Bone marrow (tissue), 2 donors: ENCODE measurements around the gene BTNL8.

Experiments
- DNase-seq, 2 donors: peaks; one replicate each; lab custom pipeline; 2025; lab: John Stamatoyannopoulos, UW

Gene BTNL8

DNA sequence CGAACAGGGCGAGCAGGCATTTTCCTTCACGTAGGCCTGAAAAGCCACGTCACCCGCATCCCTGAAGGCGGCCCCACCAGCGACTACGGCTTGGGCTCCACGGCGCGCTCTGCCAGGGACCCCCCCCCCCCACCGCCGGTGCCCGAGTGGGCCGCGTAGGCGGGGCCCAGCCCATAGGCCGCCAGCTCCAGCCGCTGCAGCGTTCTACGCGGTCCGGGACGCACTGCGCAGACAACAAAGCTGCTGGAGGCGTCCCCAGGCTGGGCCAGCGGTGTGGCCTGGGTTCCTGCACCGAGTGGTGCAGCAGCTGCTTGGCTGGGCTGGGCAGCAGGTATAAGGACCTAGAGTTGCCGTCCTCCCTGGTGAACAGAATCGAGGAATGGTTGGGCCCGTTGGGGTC is 71.4 kb downstream of the BTNL8 start:
- DNase-seq = no peak

DNA sequence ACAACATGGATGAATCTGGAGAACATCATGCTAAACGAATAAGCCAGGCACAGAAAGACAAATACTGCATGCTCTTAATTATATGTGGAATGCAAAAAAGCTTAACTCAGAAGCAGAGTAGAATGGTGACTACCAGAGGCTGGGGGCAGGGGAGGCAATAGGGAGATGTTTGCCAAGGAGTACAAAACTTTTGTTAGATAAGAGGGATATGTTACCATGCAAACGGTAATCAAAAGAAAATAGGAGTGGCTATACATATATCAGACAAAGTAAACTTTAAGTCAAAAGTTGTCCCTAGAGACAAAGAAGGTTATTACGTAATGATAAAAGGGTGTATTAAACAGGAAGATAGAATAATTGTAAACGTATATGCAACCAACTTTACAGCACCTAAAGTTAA is 71.9 kb downstream of the BTNL8 start:
- DNase-seq = no peak

DNA sequence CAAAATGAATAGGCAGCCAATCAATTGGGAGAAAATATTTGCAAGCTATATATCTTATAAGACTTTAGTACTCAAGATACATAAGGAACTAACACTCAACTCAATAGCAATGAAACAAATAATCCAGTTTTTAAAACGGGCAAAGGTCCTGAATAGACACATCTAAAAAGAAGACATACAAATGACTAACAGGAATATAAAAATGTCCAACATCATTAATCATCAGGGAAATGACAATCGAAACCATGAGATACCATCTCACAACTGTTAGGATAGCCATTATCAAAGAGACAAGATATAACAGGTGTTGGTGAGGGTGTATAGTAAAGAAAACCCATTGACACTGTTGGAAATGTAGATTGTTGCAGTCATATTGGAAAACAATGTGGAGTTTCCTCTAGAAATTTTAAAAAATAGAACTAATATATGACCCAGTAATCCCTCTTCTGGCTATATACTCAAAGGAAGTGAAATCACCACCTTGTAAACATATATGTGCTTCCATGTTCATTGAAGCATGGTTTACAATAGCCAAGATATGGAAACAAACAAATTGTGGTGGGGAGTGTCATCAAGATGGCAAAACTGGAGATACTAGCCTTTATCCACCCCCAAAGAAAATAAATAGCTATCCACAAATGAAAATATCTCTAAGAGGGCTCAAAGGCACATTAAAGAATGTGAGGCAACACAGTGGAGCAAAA is 75.8 kb downstream of the BTNL8 start:
- DNase-seq = no peak

DNA sequence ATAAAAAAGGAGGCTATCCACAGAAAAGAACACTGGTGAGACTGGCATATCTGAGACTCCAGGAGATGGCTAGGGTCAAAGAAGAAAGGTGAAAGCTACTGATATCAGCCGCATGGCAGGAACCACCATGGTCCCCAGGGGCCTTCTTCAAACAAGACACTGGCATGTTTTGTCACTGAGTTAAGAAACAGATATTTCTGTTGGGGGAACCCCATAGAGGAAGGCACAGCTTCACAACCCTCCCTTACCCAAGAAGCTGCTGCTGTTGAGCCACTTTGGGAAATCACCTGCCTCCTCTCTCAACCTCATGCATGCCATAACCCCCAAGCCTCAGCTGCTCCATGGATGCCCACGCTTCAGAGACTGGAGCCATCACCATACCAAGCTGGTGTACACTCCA is 76.4 kb downstream of the BTNL8 start:
- DNase-seq = no peak

DNA sequence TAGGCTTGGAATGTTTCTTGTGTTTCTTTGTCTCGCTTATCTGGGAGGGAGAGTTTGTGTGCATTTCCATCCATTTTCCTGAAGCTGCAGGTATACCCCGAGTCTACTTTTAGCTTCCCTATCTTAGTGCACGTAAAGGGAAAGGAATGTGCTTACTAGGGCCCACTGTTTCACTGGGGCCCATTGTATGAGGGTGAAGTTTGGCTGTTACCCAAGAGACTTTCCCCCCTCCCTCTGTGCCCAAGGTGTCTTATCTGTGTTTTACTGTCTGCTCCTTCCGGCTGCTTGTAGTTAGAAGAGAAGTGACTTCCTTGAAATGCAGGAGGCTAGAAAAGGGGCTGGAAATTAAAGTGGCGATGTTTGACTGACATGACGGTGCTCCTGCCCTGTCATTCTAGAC is 77.6 kb downstream of the BTNL8 start:
- DNase-seq = no peak

DNA sequence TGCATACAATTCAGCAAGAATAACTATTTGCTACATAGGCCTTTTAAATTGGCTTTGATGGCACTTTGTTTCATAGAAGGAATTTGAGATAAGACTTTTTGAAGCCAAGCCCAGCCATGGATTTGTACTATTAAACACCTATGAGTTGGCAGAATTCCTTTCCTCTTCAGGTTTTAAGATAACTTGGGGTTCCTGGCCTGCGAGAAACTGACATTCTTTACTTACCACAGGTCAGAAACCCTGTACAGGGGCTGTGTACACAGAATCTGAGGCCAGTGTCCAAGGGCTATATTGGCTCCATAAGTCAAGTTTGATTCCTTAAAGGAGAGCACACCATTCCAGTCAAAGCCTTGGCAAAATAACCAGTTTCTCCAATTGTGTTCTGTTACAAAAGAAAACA is 78.9 kb downstream of the BTNL8 start:
- no peak for DNase-seq

DNA sequence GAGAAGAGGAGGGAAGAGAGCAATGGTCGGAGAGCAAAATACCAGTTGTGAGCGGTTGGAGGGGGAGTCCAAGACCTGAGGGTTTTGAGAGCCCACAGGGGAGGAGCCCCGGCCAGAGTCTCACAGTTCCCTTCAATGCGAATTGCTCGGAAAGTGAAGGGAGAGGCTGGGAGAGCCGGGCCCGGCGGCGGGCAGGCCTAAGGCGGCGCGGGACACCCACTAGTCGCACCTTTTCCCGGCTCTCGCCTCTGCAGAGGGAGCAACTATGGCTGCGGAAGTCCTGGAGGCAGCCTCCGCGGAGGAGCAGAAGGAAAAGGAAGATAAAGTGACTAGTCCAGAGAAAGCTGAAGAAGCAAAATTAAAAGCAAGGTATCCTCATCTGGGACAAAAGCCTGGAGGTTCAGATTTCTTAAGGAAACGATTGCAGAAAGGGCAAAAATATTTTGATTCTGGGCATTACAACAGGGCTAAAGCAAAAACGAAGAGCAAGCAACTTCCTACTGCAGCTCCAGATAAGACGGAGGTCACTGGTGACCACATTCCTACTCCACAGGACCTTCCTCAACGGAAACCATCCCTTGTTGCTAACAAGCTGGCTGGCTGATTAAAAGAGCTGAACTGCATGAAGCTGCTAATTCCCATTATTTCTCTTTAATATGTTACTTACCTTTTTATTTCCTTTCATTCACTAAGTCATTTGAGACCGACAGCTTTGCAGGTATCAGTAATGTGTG is 83.2 kb downstream of the BTNL8 start:
- DNase-seq = no peak

DNA sequence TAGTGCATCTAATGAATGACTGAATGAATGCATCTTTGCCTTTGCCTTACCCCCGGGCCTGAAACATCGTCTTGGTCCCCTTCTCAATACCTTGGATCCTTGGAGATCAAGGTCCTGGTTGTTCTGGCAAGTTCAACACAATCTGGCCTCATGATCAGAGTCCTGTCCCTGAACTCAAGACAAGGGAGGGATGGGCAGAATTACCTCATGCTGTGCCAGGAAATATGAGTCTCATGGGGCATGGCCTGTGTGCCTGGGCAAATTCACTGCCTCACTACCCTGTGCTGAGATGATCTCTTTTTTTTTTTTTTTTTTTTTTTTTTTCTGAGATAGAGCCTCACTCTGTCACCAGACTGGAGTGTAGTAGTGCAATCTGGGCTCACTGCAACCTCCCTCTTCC is 89.1 kb downstream of the BTNL8 start:
- DNase-seq = no peak

DNA sequence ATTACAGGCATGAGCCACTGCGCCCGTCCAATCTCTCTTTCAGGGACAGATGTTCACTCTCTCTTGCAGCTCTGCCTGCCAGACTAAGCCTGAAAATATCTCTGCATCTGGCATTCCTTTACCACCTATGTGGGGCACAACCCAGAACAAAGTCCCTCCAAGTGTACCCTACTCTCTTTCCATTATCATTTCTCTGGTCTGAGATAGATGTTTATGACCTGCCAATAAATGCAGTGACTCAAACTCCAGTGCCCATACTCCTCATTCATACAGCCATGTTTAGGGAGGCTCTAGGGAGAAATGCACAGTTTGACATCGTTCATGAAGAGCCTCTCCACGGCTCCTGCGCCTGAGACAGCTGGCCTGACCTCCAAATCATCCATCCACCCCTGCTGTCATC is 89.6 kb downstream of the BTNL8 start, which contains the start of gene BTNL3:
Gene BTNL3 (plus strand): TSS at position 255 of the 400 bp plus-strand sequence. CDS start 183 bp downstream, outside the sequence.
- DNase-seq = no peak

DNA sequence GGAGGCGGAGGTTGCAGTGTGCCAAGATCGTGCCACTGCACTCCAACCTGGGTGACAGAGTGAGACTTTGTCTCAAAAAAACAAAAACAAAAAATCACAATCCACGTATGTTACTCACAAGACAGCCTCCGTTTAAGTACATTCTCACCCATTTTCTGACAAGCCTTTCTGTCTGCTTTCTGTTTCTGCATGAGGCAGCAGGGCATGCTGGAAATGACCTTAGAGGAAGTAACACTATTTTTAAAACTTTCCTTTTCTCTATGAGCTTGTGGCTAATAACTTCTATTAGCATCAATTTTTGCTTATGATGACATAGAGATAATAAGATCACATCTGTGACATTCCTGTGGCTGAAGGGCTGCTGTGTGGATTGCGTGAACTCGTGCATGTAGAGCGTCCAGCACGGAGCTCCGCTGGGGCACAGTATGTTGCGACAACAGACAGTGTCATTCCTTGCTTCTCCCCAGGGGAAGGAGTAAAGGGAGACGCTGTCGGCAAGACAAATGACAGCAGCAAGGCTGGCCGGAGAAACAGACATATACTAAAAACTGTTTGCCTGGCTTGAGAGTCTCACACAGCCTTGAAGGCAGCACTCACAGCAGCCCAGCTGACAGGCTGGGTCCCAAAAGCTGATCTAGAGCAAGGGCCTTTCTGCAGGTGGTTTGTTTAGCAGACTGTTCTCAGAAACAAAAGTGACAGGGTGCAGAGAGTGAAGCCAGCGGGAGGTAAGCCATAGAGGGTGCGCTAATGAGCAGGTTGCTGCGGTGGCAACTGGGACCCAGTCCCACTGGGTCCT is 91.3 kb downstream of the BTNL8 start:
- DNase-seq = no peak

DNA sequence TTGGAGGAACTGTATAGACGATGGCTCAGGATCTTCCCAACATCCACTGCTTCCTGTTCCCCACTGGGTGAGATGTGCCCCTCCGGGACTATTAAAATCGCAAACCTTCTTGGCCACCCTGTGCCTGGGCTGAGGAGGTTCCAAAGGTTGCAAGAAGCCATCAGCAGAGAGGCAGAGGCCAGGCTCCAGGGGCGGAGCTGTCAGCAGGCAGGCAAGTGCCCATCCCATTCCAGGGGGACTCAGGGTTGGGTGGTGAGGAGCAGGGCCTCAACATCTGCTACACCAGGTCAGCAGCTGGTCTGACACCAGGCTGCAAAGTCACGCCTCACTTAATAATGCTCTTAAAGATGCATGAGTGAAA is 91.9 kb downstream of the BTNL8 start:
- no peak for DNase-seq
